IPS-NIHi11 (cell line): ENCODE results near the gene DUSP22.
A peak's percentile ranks its signal among the peaks of the same experiment; 100 is the strongest.
"Not testable (repeated sequence)": the region's sequence is repeated elsewhere in the genome, so short reads cannot be mapped to it uniquely, and the experiment has no call there.

Experiments
- DNase-seq: peaks from one replicate; pipeline ENCODE4 v3.0.0; 2012; ENCODE audit warnings: mixed read lengths, low spot score

Gene DUSP22

GRCh38 chr6:324116-324728 lies 31.9 kb downstream of the DUSP22 start:
- DNase-seq, result no peak

DNA sequence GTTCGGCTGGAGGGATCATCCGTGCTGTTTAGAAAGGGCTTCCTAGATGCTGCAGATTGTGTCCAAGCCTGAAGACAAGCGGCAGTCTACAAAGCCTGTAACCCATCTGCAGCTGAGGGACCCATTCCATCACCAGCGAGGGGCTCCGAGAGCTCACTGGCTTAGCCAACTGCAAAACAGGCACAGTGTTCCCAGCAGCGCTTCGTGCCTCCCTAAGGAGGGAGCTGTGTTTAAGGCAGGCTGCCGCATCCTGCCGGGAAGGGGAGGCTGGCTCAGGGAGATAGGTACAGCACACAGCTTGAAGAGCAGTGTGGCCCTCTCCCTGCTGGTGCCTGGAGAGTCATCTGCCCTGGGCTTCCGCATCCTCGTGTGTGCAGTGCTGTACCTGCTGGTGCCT lies 32.4 kb downstream of the DUSP22 start:
- no peak for DNase-seq

DNA sequence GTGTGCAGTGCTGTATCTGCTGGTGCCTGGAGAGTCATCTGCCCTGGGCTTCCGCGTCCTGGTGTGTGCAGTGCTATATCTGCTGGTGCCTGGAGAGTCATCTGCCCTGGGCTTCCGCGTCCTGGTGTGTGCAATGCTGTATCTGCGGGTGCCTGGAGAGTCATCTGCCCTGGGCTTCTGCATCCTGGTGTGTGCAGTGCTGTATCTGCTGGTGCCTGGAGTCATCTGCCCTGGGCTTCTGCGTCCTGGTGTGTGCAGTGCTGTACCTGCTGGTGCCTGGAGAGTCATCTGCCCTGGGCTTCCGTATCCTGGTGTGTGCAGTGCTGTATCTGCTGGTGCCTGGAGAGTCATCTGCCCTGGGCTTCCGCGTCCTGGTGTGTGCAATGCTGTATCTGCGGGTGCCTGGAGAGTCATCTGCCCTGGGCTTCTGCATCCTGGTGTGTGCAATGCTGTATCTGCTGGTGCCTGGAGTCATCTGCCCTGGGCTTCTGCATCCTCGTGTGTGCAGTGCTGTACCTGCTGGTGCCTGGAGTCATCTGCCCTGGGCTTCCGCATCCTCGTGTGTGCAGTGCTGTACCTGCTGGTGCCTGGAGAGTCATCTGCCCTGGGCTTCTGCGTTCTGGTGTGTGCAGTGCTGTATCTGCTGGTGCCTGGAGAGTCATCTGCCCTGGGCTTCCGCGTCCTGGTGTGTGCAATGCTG lies 33.0 kb downstream of the DUSP22 start:
- DNase-seq, result not testable (repeated sequence)

- DNase-seq, result not testable (repeated sequence)
Measured at GRCh38 chr6:326066-326465, 33.8 kb downstream of the DUSP22 start.

DNA sequence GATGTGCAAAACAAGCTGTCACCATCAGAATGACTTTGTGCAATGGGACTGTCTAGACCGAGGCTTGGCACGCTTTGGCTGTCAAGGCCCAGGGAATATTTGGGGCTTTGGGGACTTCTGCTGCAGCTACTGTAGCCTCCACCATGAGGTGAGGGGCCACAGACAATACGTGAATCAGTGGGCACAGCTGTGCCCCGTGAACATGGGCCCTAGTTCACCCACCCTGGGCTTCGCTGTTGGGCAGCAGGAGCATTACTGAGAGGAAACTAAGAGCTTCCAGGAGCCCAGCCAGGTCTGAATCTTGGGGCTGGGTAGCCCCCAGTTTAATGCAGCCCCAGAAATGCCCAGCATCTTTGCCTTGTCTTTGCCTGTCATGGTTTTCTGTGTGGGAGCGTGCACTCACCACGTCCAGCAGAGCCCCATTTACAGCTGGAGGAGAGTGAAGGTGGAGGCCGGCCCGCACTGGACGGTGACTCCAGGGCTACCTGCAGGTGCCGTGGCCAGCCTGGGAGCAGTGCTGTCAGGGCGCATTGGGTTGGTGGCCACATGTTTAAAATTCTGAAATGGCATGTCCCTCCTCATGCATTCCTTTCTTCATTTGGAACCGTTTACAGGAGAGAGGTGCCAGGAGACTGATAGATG lies 34.7 kb downstream of the DUSP22 start:
- no peak for DNase-seq

DNA sequence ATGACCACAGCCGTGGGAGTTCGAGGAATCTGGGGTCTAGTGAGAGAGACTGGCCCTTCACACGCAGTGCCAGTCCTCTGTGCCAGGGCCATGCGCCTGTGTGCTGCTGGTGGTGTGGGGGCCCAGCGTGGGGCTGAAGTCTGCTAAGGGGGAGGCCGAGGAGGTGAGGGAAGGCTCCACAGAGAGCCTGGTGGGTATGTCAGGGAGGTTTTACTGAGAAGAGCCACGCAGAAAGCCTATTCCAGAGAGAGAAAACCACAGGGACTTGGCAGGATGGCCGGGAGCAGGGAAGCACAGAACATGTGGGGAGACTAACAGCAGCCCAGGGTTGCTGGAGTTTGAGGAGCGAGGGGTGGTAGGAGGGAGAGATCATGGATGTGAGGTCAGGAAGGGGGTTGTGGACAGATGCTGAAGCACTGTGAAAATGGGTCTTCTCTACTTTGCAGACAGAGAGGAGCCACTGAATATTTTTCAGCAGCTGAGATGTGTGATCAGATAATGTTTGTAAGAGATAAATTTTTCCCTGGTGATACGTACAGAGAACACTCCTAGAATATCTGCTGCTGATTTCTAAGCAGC lies 35.3 kb downstream of the DUSP22 start:
- no peak for DNase-seq

DNA sequence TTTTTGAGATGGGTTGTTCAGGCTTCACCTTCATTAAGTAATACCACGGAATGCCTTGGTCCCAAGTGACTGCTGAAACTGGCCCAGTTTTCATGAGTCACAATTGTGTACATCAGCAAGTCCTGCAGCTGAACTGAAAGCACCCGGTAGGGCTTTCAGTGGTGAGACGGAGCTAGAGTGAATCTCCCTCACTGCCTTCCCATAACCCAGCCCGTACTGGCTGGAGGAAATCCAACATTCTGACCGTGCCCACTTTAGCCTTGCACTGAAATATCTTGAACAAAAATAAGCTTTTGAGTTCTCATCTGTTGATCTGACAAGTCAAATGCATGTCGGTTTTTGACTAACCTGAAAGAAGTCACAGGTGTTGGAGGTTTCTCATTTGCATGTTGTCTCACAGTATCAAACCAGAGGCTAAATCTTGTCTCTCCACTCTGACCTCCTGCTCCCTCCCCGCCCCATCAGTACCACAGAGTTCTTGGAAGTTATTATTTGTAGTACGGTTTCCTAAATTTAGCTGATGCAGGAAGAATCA lies 35.9 kb downstream of the DUSP22 start:
- no peak for DNase-seq

DNA sequence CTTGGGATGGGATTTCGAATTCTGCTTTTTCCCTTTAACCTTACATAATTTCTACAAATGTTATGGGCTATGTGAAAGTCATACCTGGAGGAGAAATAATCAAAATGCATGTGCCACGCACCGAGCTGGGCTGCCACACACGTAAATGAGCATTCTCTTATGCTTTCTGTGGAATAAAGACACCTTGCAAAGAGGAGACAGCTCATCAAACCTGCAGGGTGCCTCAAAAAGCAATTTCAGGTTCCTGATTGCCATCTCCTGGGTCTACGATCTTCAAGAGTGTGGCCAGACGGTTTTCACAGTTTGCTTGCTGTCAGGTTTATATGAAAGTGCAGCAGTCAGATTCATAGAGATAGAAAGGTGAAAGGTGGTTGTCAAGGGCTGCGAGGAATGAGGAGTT lies 36.6 kb downstream of the DUSP22 start:
- no peak for DNase-seq

DNA sequence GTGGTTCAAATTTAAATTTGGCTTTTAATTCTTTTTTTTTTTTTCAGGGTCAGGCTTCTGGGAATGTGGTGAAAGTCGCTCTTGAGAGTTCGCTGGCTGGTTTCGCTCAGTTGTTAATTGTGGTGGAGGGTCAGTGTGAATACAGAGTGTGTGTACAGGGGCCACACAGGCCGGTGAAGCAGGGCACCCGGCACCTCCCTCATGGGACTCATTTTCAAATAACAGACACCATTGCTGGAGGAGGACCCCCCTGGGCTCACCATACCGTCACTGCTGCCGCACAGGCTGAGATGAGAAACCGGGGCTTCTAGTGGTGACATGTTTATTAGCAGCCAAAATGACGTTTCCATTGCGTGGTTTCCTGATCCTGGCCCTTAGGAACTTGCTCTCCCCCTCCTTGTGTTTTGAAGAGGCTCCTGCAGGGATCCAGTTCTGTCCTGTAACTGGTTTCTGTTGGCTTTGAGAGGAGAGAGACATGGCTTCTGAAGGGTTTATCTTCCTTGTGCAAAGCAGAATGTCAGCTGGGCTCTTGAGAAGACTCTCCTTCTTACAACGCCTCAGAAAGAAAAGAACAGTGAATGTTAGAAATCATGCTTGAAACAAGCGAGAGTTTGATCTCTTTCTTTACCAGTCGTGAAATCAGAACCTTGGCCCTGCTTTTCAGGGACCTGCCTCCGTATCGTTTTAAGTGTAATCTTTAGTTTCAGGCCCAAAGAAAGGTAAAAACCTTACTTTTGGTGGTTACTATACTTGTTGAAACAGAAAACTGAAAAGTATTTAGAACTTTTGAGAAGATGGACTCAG lies 37.8 kb downstream of the DUSP22 start:
- peak; percentile 43 for DNase-seq

- no peak for DNase-seq
Measured at GRCh38 chr6:330948-331347, 38.7 kb downstream of the DUSP22 start.

DNA sequence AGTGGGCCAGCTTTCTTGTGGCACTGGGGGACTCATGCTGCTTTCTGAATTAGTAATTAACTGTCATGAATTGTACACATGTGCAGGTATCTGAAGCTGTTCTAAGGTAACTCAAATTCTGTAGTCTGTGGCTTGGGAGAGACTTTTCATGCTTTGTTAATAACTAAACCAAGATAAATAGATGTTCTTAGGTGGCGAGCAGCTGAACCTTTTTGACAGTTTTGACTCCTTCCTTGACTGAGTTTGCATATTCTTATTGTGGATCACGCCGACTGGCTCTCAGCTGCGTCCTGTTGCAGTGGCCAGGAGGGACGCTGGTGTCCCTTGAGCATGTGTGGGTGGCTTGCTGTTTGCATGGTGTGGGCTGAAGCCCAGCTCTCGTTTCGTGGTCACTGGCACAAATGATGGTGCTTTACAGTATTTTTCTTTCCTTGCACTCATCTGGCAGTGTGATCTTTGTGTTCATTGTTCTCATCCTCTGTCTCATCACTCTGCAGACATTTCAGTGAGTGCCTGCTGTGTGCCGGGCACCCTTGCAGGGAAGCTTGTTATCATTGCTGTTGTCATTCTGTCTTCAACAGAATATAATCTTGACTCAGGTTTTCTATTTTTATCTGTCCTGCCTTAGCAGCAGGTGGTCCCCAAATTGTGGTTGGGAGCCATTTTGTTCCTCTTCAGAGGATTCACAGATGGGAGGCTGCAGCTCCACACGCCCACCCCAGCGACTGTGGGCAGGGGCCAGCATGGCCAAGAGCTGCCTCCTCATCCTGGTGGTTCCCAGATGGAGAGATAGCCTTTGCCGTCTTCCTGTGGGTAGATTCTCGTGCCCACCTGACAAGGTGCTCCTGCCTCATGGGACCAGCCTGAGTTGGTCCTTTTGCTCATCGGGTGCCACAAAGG lies 39.6 kb downstream of the DUSP22 start:
- no peak for DNase-seq

DNA sequence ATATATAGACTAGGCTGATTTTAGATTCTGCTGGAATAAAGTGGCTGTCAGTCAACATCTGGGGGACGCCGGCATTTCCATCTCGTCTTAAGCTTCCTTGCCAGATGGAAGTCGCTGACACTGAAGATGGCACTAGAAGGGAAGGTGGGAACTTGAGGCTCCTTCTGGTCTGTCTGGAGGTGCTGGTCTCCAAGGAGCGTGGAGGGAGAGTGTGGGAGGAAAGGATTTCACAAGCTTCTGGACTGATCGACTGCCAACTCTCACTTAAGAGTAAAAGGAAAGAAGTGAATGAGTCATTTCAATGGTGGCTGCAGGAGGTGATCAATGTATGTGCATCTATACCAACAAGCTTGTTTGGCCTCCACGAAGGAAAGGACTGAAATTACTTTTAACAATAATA lies 40.4 kb downstream of the DUSP22 start:
- DNase-seq, result no peak

DNA sequence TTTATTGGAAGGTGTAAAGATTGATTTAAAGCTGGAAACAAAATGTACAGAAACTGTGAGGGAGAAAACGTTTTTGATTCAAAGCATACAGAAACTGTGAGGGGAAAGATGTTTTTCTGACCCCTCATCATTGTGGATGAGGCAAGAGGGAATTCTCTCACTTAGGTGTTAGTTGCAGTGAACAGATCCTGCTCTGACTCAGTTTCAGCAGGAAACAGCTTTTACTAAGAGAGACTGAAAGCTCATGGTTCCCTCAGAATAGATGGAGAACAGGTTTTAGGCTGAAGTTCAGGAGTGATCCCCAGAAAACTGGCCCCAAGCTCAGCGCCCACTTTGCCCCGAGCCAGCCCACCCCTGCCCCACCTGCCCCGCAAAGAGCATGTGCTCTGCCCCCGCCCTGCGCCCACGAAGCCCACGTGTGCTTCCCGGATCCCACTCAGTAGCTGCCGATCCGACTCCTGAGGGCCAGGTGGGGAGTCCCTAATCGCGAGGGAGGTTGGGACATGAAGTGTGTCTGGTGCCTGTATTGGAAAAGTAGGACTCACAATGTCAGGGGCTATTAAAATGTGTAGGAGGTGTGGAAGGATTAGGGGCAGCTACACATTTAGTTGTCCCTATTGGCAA lies 41.2 kb downstream of the DUSP22 start:
- DNase-seq, result no peak

DNA sequence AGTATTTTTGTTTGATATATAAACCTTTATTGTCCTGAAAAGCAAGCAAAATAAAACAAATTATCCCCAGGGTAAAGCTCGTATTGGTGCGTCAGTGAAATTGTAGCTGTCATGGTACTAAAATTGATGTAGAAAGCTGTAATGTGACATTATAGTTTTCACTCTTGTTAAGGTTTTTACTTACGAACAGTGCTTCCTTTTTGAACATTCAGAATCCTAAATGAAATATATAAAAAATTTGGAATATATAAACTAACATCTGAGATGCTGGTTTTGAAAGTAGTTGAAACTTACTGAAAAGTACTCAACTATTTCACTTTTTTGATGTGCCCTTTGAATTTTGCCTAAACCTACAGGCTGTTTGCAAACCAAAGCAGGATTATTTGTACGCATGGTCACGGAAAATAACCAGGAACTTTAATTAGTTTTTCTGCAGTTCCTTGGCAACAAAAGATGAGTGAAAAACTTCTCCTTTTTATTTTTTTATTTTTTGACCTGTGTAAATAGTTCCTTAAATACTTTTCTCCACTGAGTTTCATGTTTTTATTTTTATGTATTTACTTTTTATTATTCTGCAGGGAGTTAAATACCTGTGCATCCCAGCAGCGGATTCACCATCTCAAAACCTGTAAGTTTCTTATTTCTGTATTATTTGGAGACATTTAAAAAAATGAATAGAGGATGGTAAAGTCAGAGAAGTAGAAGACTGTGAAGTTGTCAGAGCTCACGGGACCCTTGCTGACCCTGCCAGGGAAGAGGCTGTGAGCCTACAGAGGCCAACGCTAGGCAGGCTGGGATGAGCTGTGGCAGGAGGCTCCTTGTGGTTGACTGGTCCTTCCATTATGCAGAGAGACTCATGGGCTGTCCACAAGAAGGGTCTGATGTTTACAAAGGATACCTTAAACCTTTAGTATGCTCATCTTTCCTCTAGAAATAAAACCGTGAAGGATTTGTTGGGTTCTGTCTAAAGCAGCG lies 42.5 kb downstream of the DUSP22 start:
- DNase-seq, result no peak

DNA sequence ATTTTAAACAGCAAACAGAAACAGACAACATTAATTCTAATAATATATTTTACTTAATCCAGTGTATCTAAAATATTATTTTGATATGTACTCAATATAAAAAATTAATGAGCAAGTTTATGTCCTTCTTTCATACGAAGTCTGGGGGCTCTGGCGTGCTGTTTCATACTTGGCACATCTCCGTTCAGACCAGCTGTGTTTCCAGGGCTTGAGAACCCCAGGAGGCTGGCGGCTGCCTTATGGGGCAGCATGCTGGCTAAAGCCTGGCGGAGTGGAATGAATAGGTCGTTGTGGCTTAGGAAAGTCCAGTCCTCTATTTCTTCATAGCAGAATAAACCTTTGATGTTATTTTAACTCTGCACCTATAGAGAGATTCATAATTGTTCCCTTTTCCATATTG lies 43.3 kb downstream of the DUSP22 start:
- no peak for DNase-seq

GRCh38 chr6:336159-337114 lies 44.1 kb downstream of the DUSP22 start:
- no peak for DNase-seq

GRCh38 chr6:337805-338368 lies 45.6 kb downstream of the DUSP22 start:
- DNase-seq, result no peak

DNA sequence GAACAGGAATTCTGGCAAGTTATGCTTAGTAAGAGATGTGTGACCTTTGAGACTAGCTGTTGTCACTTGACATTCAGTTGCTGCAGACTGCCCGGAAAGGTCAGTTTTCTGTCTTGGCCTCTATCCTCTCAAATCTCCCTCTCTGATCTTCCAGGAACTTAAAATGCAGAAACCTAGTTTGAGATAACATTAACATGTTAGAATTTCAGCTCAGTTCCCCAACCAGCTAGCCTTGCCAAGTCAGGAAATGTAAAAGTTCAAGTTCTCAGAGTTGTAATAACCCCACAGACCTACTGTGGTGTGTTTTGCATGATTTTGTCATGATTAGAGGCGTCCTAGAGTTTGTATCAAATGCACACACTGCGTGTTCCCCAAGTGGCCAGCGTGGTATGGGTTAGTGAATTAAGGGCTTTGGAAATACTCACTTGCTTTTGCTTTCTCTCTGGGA lies 46.6 kb downstream of the DUSP22 start:
- DNase-seq, result no peak
